HCT116 (cell line): ENCODE results near the gene LSAMP.

ENCODE experiments used
- CTCF ChIP-seq, 3 experiments: fragments of 200-600 bp in 1 of 3; sonication (generic) in 1 of 3; IDR thresholded peaks in 2 of 3; conservative IDR thresholded peaks in 1 of 3; 2 replicates each; pipeline ENCODE4 v1.5.1; 2012 to 2017; ENCODE audit warnings: low read depth in 2 of 3, low read length in 2 of 3, antibody characterized with exemption in 1 of 3, borderline replicate concordance in 1 of 3, control low read depth in 1 of 3, mild to moderate bottlenecking in 1 of 3, mixed read lengths in 1 of 3, mixed run types in 1 of 3, moderate library complexity in 1 of 3; ENCODE audit not compliant: insufficient read depth in 1 of 3
- EGR1 ChIP-seq: IDR thresholded peaks from 2 replicates; pipeline ENCODE4 v1.6.1; 2012; ENCODE audit warnings: low read depth
- ELF1 ChIP-seq: IDR thresholded peaks from 2 replicates; pipeline ENCODE4 v1.6.1; 2012; ENCODE audit warnings: low read depth, borderline replicate concordance
- EZH2 ChIP-seq: fragments of 200-600 bp; sonication (generic); IDR thresholded peaks from 2 replicates; pipeline ENCODE4 v1.6.1; 2017; ENCODE audit warnings: antibody characterized with exemption, mixed run types
- EZH2phosphoT487 ChIP-seq: fragments of 200-600 bp; IDR thresholded peaks from 2 replicates; pipeline ENCODE4 v1.6.1; 2018; ENCODE audit warnings: antibody characterized with exemption, borderline replicate concordance
- FOSL1 ChIP-seq: IDR thresholded peaks from 2 replicates; pipeline ENCODE4 v1.6.1; 2012; ENCODE audit warnings: low read depth
- POLR2A ChIP-seq: IDR thresholded peaks from 2 replicates; pipeline ENCODE4 v1.7.0; 2011; ENCODE audit warnings: borderline replicate concordance; ENCODE audit not compliant: insufficient read depth, insufficient read length; ENCODE audit errors: extremely low read depth
- POLR2AphosphoS5 ChIP-seq: IDR thresholded peaks from 2 replicates; pipeline ENCODE4 v1.6.1; 2011; ENCODE audit warnings: mild to moderate bottlenecking, low read depth, low read length, moderate library complexity
- RAD21 ChIP-seq: IDR thresholded peaks from 2 replicates; pipeline ENCODE4 v1.6.1; 2012; ENCODE audit warnings: low read depth, mild to moderate bottlenecking
- ZBTB33 ChIP-seq: IDR thresholded peaks from 2 replicates; pipeline ENCODE4 v1.6.1; 2011; ENCODE audit warnings: mild to moderate bottlenecking, low read length, moderate library complexity; ENCODE audit not compliant: insufficient replicate concordance; ENCODE audit errors: extremely low read depth

- TF ChIP-seq CTCF (IDR thresholded peaks at IDR 0.05 in 2 of 3, conservative IDR thresholded peaks at IDR 0.05 in 1 of 3; ENCODE audit: borderline replicate concordance in 1 of 3, insufficient read depth in 1 of 3, low read depth in 2 of 3, low read length in 2 of 3): peak; percentile 21 to 60 (median 54); a peak in 4 of 6 replicates
- no peak for TF ChIP-seq ELF1
- TF ChIP-seq EGR1: no peak
- TF ChIP-seq POLR2A: no peak
- no peak for TF ChIP-seq EZH2phosphoT487
- no peak for TF ChIP-seq POLR2AphosphoS5
- TF ChIP-seq RAD21: peak; percentile 30; the same call in 1 of the 2 replicates
- no peak for TF ChIP-seq EZH2
- no peak for TF ChIP-seq ZBTB33
- no peak for TF ChIP-seq FOSL1
Observed at GRCh38 chr3:115922681-115923347, 522.5 kb downstream of the LSAMP start.
